GM18867 (cell line): ENCODE measurements around the gene RNF123.

Source experiments
- ATAC-seq: cut with Tn5 transposase; IDR thresholded peaks from one replicate; pipeline ENCODE4 v1.9.1; 2021; ENCODE audit warnings: mild to moderate bottlenecking, moderate library complexity; ENCODE audit not compliant: unreplicated experiment

The RNF123 gene

GRCh38 chr3:49657208-49657915 is 32.0 kb upstream of the RNF123 start:
- ATAC-seq = no peak

- no peak for ATAC-seq
Measured at GRCh38 chr3:49658711-49659110, 30.6 kb upstream of the RNF123 start.

- ATAC-seq = no peak
Measured at GRCh38 chr3:49659756-49660155, 29.6 kb upstream of the RNF123 start.

- no peak for ATAC-seq
Measured at GRCh38 chr3:49661281-49661680, 28.1 kb upstream of the RNF123 start.

- ATAC-seq = no peak
Measured at GRCh38 chr3:49662021-49662420, 27.3 kb upstream of the RNF123 start.

- ATAC-seq = no peak
Measured at GRCh38 chr3:49662720-49663413, 26.5 kb upstream of the RNF123 start.

- ATAC-seq = no peak
Measured at GRCh38 chr3:49663831-49664230, 25.5 kb upstream of the RNF123 start.

GRCh38 chr3:49664300-49664699 is 25.1 kb upstream of the RNF123 start:
- ATAC-seq = no peak

GRCh38 chr3:49665822-49666519 is 23.4 kb upstream of the RNF123 start:
- no peak for ATAC-seq

GRCh38 chr3:49666592-49666991 is 22.8 kb upstream of the RNF123 start:
- no peak for ATAC-seq

- ATAC-seq = no peak
Measured at GRCh38 chr3:49667701-49668413, 21.5 kb upstream of the RNF123 start.

- no peak for ATAC-seq
Measured at GRCh38 chr3:49668414-49668797, 21.0 kb upstream of the RNF123 start.

- no peak for ATAC-seq
Measured at GRCh38 chr3:49668861-49669260, 20.5 kb upstream of the RNF123 start.

GRCh38 chr3:49669352-49669751 is 20.0 kb upstream of the RNF123 start:
- no peak for ATAC-seq

- no peak for ATAC-seq
Measured at GRCh38 chr3:49670940-49671290, 18.4 kb upstream of the RNF123 start.

- no peak for ATAC-seq
Measured at GRCh38 chr3:49671291-49672288, 17.8 kb upstream of the RNF123 start.

GRCh38 chr3:49673121-49673714 is 16.1 kb upstream of the RNF123 start:
- no peak for ATAC-seq

- ATAC-seq = peak; percentile 79
Measured at GRCh38 chr3:49673715-49674496, 15.5 kb upstream of the RNF123 start, which contains the start of gene APEH. Gene APEH, plus strand, starts transcription at chr3:49674351. Its CDS starts 51 bp downstream, at chr3:49674402.

GRCh38 chr3:49674497-49674983 is 14.8 kb upstream of the RNF123 start:
- ATAC-seq = peak; percentile 17
